KMS-11 (cell line): ENCODE results near the gene NFXL1.

Experiments used
- H2AFZ ChIP-seq: fragments of 200-600 bp; sonication (generic); 2 replicates; pipeline ENCODE4 v1.6.1; 2016; ENCODE audit warnings: antibody characterized with exemption, mixed run types, low read depth
- H3K27ac ChIP-seq: fragments of 200-600 bp; sonication (generic); 2 replicates; pipeline ENCODE4 v1.6.1; 2016; ENCODE audit warnings: mild to moderate bottlenecking, mixed run types
- H3K27me3 ChIP-seq: fragments of 200-600 bp; sonication (generic); 2 replicates; pipeline ENCODE4 v1.6.1; 2017; ENCODE audit warnings: mild to moderate bottlenecking, low read depth, mixed run types, moderate library complexity; ENCODE audit not compliant: insufficient read depth
- H3K36me3 ChIP-seq: fragments of 200-600 bp; sonication (generic); 2 replicates; pipeline ENCODE4 v1.6.1; 2017; ENCODE audit warnings: mild to moderate bottlenecking, mixed run types; ENCODE audit not compliant: insufficient read depth
- H3K4me1 ChIP-seq: fragments of 200-600 bp; sonication (generic); 2 replicates; pipeline ENCODE4 v1.6.1; 2016; ENCODE audit warnings: mild to moderate bottlenecking, low read depth, mixed run types; ENCODE audit not compliant: poor library complexity, severe bottlenecking
- H3K4me2 ChIP-seq: fragments of 200-600 bp; sonication (generic); 2 replicates; pipeline ENCODE4 v1.7.0; 2016; ENCODE audit warnings: mild to moderate bottlenecking, mixed run types
- H3K4me3 ChIP-seq: fragments of 200-600 bp; sonication (generic); IDR thresholded peaks from 2 replicates; pipeline ENCODE4 v1.6.1; 2017; ENCODE audit warnings: low read depth, low read length, mixed read lengths; ENCODE audit not compliant: insufficient read depth
- H3K79me2 ChIP-seq: fragments of 200-600 bp; sonication (generic); 2 replicates; pipeline ENCODE4 v1.6.1; 2016; ENCODE audit warnings: low read depth, mixed run types; ENCODE audit not compliant: insufficient read depth
- H3K9ac ChIP-seq: fragments of 200-600 bp; sonication (generic); 2 replicates; pipeline ENCODE4 v1.6.1; 2016; ENCODE audit warnings: mild to moderate bottlenecking, mixed run types
- H4K20me1 ChIP-seq: fragments of 200-600 bp; sonication (generic); 2 replicates; pipeline ENCODE4 v1.6.1; 2016; ENCODE audit warnings: mild to moderate bottlenecking, mixed run types; ENCODE audit not compliant: insufficient read depth
- TF ChIP-seq, protein P1 (sequence below): fragments of 200-600 bp; sonication (generic); conservative IDR thresholded peaks from 2 replicates; pipeline ENCODE4 v1.6.1; 2017; ENCODE audit warnings: low read depth, mild to moderate bottlenecking, antibody characterized with exemption, low read length, moderate library complexity, mixed read lengths

The NFXL1 gene

GRCh38 chr4:47914220-47914925 is at the start of gene NFXL1:
Gene NFXL1, minus strand, starts transcription at chr4:47914583. Its CDS starts 380 bp downstream, at chr4:47914203.
- Histone ChIP-seq H3K79me2 (peaks cover 18% of the 10 kb centered on the region; the same call in 1 of the 2 replicates), H3K36me3 (no peaks in the 10 kb centered on the region), H3K9ac (peak within 1 kb of the TSS; percentile 94), H3K27me3 (no peaks in the 10 kb centered on the region), H4K20me1 (no peaks in the 10 kb centered on the region), H3K27ac (peak within 1 kb of the TSS; percentile 78), H3K4me2 (peak within 1 kb of the TSS; percentile 96), H3K4me3 (peak within 1 kb of the TSS; percentile 91), H2AFZ (peak within 1 kb of the TSS; percentile 84), H3K4me1 (peaks cover 4% of the 10 kb centered on the region)
- TF ChIP-seq, protein P1, sequence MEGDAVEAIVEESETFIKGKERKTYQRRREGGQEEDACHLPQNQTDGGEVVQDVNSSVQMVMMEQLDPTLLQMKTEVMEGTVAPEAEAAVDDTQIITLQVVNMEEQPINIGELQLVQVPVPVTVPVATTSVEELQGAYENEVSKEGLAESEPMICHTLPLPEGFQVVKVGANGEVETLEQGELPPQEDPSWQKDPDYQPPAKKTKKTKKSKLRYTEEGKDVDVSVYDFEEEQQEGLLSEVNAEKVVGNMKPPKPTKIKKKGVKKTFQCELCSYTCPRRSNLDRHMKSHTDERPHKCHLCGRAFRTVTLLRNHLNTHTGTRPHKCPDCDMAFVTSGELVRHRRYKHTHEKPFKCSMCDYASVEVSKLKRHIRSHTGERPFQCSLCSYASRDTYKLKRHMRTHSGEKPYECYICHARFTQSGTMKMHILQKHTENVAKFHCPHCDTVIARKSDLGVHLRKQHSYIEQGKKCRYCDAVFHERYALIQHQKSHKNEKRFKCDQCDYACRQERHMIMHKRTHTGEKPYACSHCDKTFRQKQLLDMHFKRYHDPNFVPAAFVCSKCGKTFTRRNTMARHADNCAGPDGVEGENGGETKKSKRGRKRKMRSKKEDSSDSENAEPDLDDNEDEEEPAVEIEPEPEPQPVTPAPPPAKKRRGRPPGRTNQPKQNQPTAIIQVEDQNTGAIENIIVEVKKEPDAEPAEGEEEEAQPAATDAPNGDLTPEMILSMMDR: no peak

GRCh38 chr4:47954677-47955076 is 40.3 kb upstream of the NFXL1 start:
- no peaks in the 10 kb centered on the region for H3K4me1 ChIP-seq
- no peaks in the 10 kb centered on the region for H3K27me3 ChIP-seq
- H3K4me3 ChIP-seq: no peak overlapping the region
- H3K9ac ChIP-seq: no peak overlapping the region
- H2AFZ ChIP-seq: no peak overlapping the region
- H4K20me1 ChIP-seq: no peaks in the 10 kb centered on the region
- H3K4me2 ChIP-seq: no peak overlapping the region
- H3K27ac ChIP-seq: no peak overlapping the region
- H3K79me2 ChIP-seq: no peaks in the 10 kb centered on the region
- TF ChIP-seq, protein P1: no peak
- H3K36me3 ChIP-seq: no peaks in the 10 kb centered on the region

- no peaks in the 10 kb centered on the region for H3K4me1 ChIP-seq
- no peaks in the 10 kb centered on the region for H3K36me3 ChIP-seq
- no peaks in the 10 kb centered on the region for H3K27me3 ChIP-seq
- no peak overlapping the region for H3K27ac ChIP-seq
- no peak overlapping the region for H3K4me3 ChIP-seq
- no peaks in the 10 kb centered on the region for H4K20me1 ChIP-seq
- H3K4me2 ChIP-seq: no peak overlapping the region
- H2AFZ ChIP-seq: no peak overlapping the region
- TF ChIP-seq, protein P1: no peak
- H3K9ac ChIP-seq: no peak overlapping the region
- H3K79me2 ChIP-seq: no peaks in the 10 kb centered on the region
Measured at GRCh38 chr4:47954245-47954644, 39.9 kb upstream of the NFXL1 start.

DNA sequence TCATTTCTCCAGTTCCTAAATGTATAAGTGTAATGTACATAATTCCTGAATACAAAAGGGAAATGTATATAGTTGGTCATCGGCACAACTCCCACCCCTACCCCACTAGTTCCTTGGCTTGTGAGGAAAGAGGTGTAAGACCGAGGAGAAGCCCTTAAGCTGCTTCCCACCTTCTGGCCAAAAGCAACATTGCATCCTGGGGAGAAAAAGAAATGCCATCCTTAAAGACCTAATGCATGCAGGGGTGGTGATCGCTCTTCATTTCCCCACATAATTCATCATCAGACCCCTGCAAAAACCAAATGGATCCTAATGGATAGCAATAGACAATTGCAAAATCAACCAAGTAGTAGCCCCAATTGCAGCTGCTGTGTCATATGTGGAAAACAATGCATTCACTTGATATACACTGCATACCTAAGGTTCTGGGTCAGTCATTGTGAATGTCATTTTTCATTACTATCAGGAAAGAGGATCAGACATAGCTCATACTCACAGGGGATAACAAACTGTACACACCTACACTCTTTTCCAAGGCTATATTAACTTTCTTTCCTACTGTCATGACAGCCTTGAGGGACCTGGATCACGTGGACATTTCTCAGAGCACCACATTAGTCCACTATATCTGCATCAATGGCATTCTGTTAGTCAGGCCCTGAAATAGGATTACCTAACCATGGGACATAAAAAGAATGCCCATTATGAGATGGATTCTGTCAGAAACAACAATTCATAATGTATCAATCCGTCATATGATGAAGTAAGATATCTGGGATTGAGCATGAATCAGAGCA is 31.7 kb upstream of the NFXL1 start:
- Histone ChIP-seq H3K4me2 (no peak overlapping the region), H3K27ac (no peak overlapping the region), H3K79me2 (no peaks in the 10 kb centered on the region), H3K9ac (no peak overlapping the region), H3K27me3 (no peaks in the 10 kb centered on the region), H3K4me3 (no peak overlapping the region), H3K4me1 (no peaks in the 10 kb centered on the region), H3K36me3 (no peaks in the 10 kb centered on the region), H4K20me1 (no peaks in the 10 kb centered on the region), H2AFZ (no peak overlapping the region)
- TF ChIP-seq, protein P1: no peak
